Thoracic aorta (tissue), 2 donors: Measurements from ENCODE around the gene TTLL5. TPM values are rescaled to one million over a fixed set of nuclear protein-coding genes. Genes with fewer than 3 reads are reported as not detected.

Source experiments
- ATAC-seq: fragments of 150-250 bp; one replicate; pipeline ENCODE4 v1.8.0; 2017; ENCODE audit warnings: low read depth; ENCODE audit not compliant: insufficient number of reproducible peaks, low FRiP score
- DNase-seq: peaks from one replicate; pipeline ENCODE4 v3.0.0-alpha.2; 2020; ENCODE audit warnings: low spot score
- H3K27ac ChIP-seq, 2 donors: fragments of 200-600 bp; sonication (generic); 1 replicate in 1 of 2; 2 replicates in 1 of 2; pipeline ENCODE4 v1.5.1; 2016; ENCODE audit warnings: mild to moderate bottlenecking in 2 of 2, moderate library complexity in 2 of 2
- H3K27me3 ChIP-seq: fragments of 200-600 bp; sonication (generic); replicated peaks from 2 replicates; pipeline ENCODE4 v1.6.0; 2016; ENCODE audit warnings: mild to moderate bottlenecking; ENCODE audit not compliant: insufficient read depth
- H3K36me3 ChIP-seq: fragments of 200-600 bp; sonication (generic); one replicate; pipeline ENCODE4 v1.5.1; 2016
- H3K4me1 ChIP-seq, 2 donors: fragments of 200-600 bp; sonication (generic); 1 replicate in 1 of 2; 2 replicates in 1 of 2; pipeline versions ENCODE4 v1.5.1 to v1.6.0; 2016; ENCODE audit warnings: low read depth in 2 of 2, mild to moderate bottlenecking in 1 of 2; ENCODE audit not compliant: control insufficient read depth in 1 of 2
- H3K4me3 ChIP-seq: fragments of 200-600 bp; sonication (generic); 2 replicates; pipeline ENCODE4 v1.5.1; 2016; ENCODE audit warnings: mild to moderate bottlenecking
- H3K9me3 ChIP-seq: fragments of 200-600 bp; sonication (generic); 2 replicates; pipeline ENCODE4 v1.5.1; 2016
- CTCF ChIP-seq: fragments of 200-600 bp; sonication (generic); IDR thresholded peaks from one replicate; pipeline ENCODE4 v1.5.1; 2019; ENCODE audit warnings: antibody characterized with exemption
- total RNA-seq, 2 donors: library from RNA; depleted of rRNA; stranded (reverse); fragments of >200 nt; gene quantifications; one replicate each; pipeline versions ENCODE4 v1.1.0 to v1.2.3, GENCODE V29; 2016

The TTLL5 gene
- total RNA-seq, 2 donors from 2014 or later, result 34.7 to 47.9 TPM

- DNase-seq (no peak), ATAC-seq (no peak)
- Histone ChIP-seq H3K4me1 (peaks cover 6 to 21% of the 10 kb centered on the region in 2 donors), H3K9me3 (no peaks in the 10 kb centered on the region), H3K27me3 (no peaks in the 10 kb centered on the region), H3K4me3 (no peak overlapping the region), H3K27ac (no peak overlapping the region), H3K36me3 (no peaks in the 10 kb centered on the region)
- TF ChIP-seq CTCF, result no peak
Measured at GRCh38 chr14:75811136-75811829, 150.2 kb downstream of the TTLL5 start.

- no peak for DNase-seq
Measured at GRCh38 chr14:75811872-75812499, 150.9 kb downstream of the TTLL5 start.

DNA sequence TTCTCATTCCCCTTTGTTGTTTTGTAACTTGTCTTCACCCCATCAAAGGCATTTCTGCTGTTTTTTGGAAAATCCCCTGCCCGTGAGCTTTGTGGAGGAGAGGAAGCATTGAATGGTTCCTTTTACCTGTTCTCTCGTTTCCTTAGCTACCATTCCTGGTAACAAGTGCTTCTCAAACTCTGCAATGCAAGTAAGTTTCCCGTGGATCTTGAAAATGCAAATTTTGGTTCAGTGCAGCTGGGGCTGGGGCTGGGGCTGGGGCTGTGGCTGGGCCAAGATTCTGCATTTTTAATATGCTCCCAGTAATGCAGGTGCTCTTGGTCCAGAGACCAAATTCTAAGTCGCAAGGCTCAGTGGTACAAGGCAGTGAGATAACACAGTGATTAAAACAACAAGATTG lies 151.6 kb downstream of the TTLL5 start:
- ATAC-seq (no peak), DNase-seq (no peak)
- no peaks in the 10 kb centered on the region for H3K27me3 ChIP-seq
- no peak overlapping the region for H3K27ac ChIP-seq
- no peaks in the 10 kb centered on the region for H3K36me3 ChIP-seq
- peaks cover 0 to 7% of the 10 kb centered on the region in 2 donors for H3K4me1 ChIP-seq
- H3K4me3 ChIP-seq, result no peak overlapping the region
- H3K9me3 ChIP-seq, result no peaks in the 10 kb centered on the region
- TF ChIP-seq CTCF, result no peak

More at GRCh38 chr14:75811872-75812499, 150.9 kb downstream of the TTLL5 start:
- no peak for TF ChIP-seq CTCF
- Histone ChIP-seq H3K27ac (no peak overlapping the region), H3K27me3 (no peaks in the 10 kb centered on the region), H3K4me1 (peaks cover 0 to 14% of the 10 kb centered on the region in 2 donors), H3K9me3 (no peaks in the 10 kb centered on the region), H3K4me3 (no peak overlapping the region), H3K36me3 (no peaks in the 10 kb centered on the region)
- no peak for ATAC-seq

GRCh38 chr14:75820761-75821160 lies 159.7 kb downstream of the TTLL5 start:
- Histone ChIP-seq H3K4me3 (no peak overlapping the region), H3K27ac (no peak overlapping the region), H3K36me3 (no peaks in the 10 kb centered on the region), H3K4me1 (peaks cover 20 to 41% of the 10 kb centered on the region in 2 donors), H3K27me3 (no peaks in the 10 kb centered on the region), H3K9me3 (no peaks in the 10 kb centered on the region)
- no peak for TF ChIP-seq CTCF
- DNase-seq (no peak), ATAC-seq (no peak)

DNA sequence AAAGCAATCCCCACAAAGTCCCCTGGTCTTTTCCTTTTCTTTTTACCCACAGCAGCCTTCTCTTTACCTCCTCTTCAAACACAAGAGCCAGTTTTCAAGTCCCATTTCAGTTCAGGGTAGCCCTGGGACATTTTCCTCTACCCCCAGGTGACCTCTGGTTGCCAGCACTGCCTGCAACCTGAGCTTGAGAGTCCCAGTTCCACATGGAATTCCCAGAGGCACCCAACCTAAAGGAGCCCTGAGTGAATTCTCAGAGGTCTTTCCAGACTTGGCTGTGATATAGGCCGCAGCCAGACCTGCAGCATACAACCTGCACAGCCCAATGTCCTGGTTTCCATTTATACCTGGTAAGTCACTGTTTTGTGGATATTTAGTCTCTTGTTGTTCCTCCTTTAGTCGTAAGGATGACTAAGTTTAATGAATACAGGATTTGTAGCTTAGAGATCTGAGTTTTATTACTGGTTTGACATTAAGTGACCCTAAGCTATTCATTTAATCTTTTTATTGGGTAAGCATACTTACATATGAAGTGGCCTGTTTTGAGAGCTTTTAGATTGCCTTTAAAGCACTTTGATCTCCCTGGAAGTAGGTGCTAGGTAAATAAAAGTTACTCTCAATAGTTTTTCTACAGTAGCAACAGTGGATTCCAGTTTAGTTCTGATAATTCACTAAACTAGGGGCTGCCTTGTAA lies 160.9 kb downstream of the TTLL5 start:
- Histone ChIP-seq H3K27me3 (no peaks in the 10 kb centered on the region), H3K4me1 (peaks cover 23 to 48% of the 10 kb centered on the region in 2 donors), H3K27ac (peak overlapping the region; percentile 88), H3K9me3 (no peaks in the 10 kb centered on the region), H3K36me3 (no peaks in the 10 kb centered on the region), H3K4me3 (no peak overlapping the region)
- ATAC-seq, result no peak
- TF ChIP-seq CTCF, result no peak
- no peak for DNase-seq
